HEK293 (cell line): ENCODE measurements around the gene ALOX12B.
A peak's percentile ranks its signal among the peaks of the same experiment; 100 is the strongest.

Source experiments
- AEBP2 ChIP-seq: fragments of 450-650 bp; formaldehyde crosslinking; IDR thresholded peaks from 2 replicates; pipeline ENCODE4 v1.5.1; 2016; ENCODE audit warnings: missing biosample characterization, missing genetic modification characterization, borderline replicate concordance
- BCL6B ChIP-seq: fragments of 450-650 bp; formaldehyde crosslinking; IDR thresholded peaks from 2 replicates; pipeline ENCODE4 v1.5.1; 2017; ENCODE audit warnings: missing biosample characterization, missing genetic modification characterization
- EGR2 ChIP-seq: fragments of 450-650 bp; formaldehyde crosslinking; IDR thresholded peaks from 2 replicates; pipeline ENCODE4 v1.5.1; 2016; ENCODE audit warnings: low read depth, missing biosample characterization, missing genetic modification characterization
- KLF10 ChIP-seq: fragments of 450-650 bp; IDR thresholded peaks from 2 replicates; pipeline ENCODE4 v1.5.1; 2018; ENCODE audit warnings: missing biosample characterization, mild to moderate bottlenecking, missing genetic modification characterization
- KLF16 ChIP-seq: fragments of 450-650 bp; formaldehyde crosslinking; IDR thresholded peaks from 2 replicates; pipeline ENCODE4 v1.5.1; 2017; ENCODE audit warnings: missing biosample characterization, missing genetic modification characterization
- PATZ1 ChIP-seq: fragments of 450-650 bp; formaldehyde crosslinking; IDR thresholded peaks from 2 replicates; pipeline ENCODE4 v1.5.1; 2016; ENCODE audit warnings: missing biosample characterization, missing genetic modification characterization
- PRDM1 ChIP-seq: fragments of 450-650 bp; formaldehyde crosslinking; IDR thresholded peaks from 2 replicates; pipeline ENCODE4; 2016; ENCODE audit warnings: missing biosample characterization, missing genetic modification characterization
- RBAK ChIP-seq: fragments of 450-650 bp; formaldehyde crosslinking; IDR thresholded peaks from 2 replicates; pipeline ENCODE4 v1.5.1; 2016; ENCODE audit warnings: missing biosample characterization, missing genetic modification characterization
- TCF7L2 ChIP-seq: IDR thresholded peaks from 2 replicates; pipeline ENCODE4 v1.6.1; 2011; ENCODE audit warnings: low read depth, mild to moderate bottlenecking, inconsistent platforms, low read length, moderate library complexity, borderline replicate concordance
- YY1 ChIP-seq: fragments of 450-650 bp; formaldehyde crosslinking; IDR thresholded peaks from 2 replicates; pipeline ENCODE4 v1.5.1; 2018; ENCODE audit warnings: missing biosample characterization, missing genetic modification characterization
- YY2 ChIP-seq: fragments of 450-650 bp; formaldehyde crosslinking; IDR thresholded peaks from 2 replicates; pipeline ENCODE4 v1.5.1; 2016; ENCODE audit warnings: missing biosample characterization, missing genetic modification characterization
- ZFHX2 ChIP-seq: fragments of 450-650 bp; formaldehyde crosslinking; conservative IDR thresholded peaks from 2 replicates; pipeline ENCODE4 v1.5.1; 2016; ENCODE audit warnings: missing biosample characterization, missing genetic modification characterization
- ZNF114 ChIP-seq: fragments of 450-650 bp; formaldehyde crosslinking; IDR thresholded peaks from 2 replicates; pipeline ENCODE4 v1.5.0; 2017; ENCODE audit warnings: missing biosample characterization, missing genetic modification characterization
- ZNF133 ChIP-seq: fragments of 450-650 bp; formaldehyde crosslinking; IDR thresholded peaks from 2 replicates; pipeline ENCODE4 v1.5.1; 2016; ENCODE audit warnings: missing biosample characterization, missing genetic modification characterization
- ZNF140 ChIP-seq: fragments of 450-650 bp; formaldehyde crosslinking; IDR thresholded peaks from 2 replicates; pipeline ENCODE4 v1.5.1; 2016; ENCODE audit warnings: missing biosample characterization, missing genetic modification characterization
- ZNF248 ChIP-seq: fragments of 450-650 bp; formaldehyde crosslinking; IDR thresholded peaks from 2 replicates; pipeline ENCODE4 v1.5.1; 2017; ENCODE audit warnings: missing biosample characterization, missing genetic modification characterization
- ZNF37A ChIP-seq: fragments of 450-650 bp; IDR thresholded peaks from 2 replicates; pipeline ENCODE4 v1.5.1; 2018; ENCODE audit warnings: missing biosample characterization, missing genetic modification characterization
- ZNF488 ChIP-seq: fragments of 450-650 bp; formaldehyde crosslinking; IDR thresholded peaks from 2 replicates; pipeline ENCODE4 v1.5.1; 2016; ENCODE audit warnings: missing biosample characterization, missing genetic modification characterization
- ZNF501 ChIP-seq: fragments of 450-650 bp; formaldehyde crosslinking; IDR thresholded peaks from 2 replicates; pipeline ENCODE4 v1.5.1; 2016; ENCODE audit warnings: missing biosample characterization, missing genetic modification characterization
- ZNF558 ChIP-seq: fragments of 450-650 bp; formaldehyde crosslinking; IDR thresholded peaks from 2 replicates; pipeline ENCODE4 v1.5.1; 2016; ENCODE audit warnings: missing biosample characterization, missing genetic modification characterization
- ZNF560 ChIP-seq: fragments of 450-650 bp; formaldehyde crosslinking; IDR thresholded peaks from 2 replicates; pipeline ENCODE4 v1.5.1; 2017; ENCODE audit warnings: missing biosample characterization, missing genetic modification characterization, borderline replicate concordance
- ZNF571 ChIP-seq: fragments of 450-650 bp; formaldehyde crosslinking; IDR thresholded peaks from 2 replicates; pipeline ENCODE4 v1.5.0; 2017; ENCODE audit warnings: missing biosample characterization, missing genetic modification characterization
- ZNF658 ChIP-seq: fragments of 450-650 bp; formaldehyde crosslinking; IDR thresholded peaks from 2 replicates; pipeline ENCODE4; 2016; ENCODE audit warnings: missing biosample characterization, missing genetic modification characterization
- ZNF777 ChIP-seq: fragments of 450-650 bp; formaldehyde crosslinking; IDR thresholded peaks from 2 replicates; pipeline ENCODE4 v1.5.1; 2017; ENCODE audit warnings: missing biosample characterization, missing genetic modification characterization, borderline replicate concordance
- ZSCAN18 ChIP-seq: fragments of 450-650 bp; formaldehyde crosslinking; IDR thresholded peaks from 2 replicates; pipeline ENCODE4 v1.5.1; 2016; ENCODE audit warnings: missing biosample characterization, missing genetic modification characterization
- ZSCAN23 ChIP-seq: fragments of 450-650 bp; formaldehyde crosslinking; IDR thresholded peaks from 2 replicates; pipeline ENCODE4 v1.5.1; 2016; ENCODE audit warnings: missing biosample characterization, missing genetic modification characterization
- ZSCAN30 ChIP-seq: fragments of 450-650 bp; IDR thresholded peaks from 2 replicates; pipeline ENCODE4 v1.5.1; 2018; ENCODE audit warnings: missing biosample characterization, mild to moderate bottlenecking, missing genetic modification characterization, moderate library complexity
- TF ChIP-seq, protein P1 (sequence below): fragments of 450-650 bp; formaldehyde crosslinking; IDR thresholded peaks from 2 replicates; pipeline ENCODE4 v1.5.1; 2016; ENCODE audit warnings: missing biosample characterization, missing genetic modification characterization
- TF ChIP-seq, protein P2 (sequence below): fragments of 450-650 bp; formaldehyde crosslinking; IDR thresholded peaks from 2 replicates; pipeline ENCODE4; 2016; ENCODE audit warnings: missing biosample characterization, missing genetic modification characterization
- TF ChIP-seq, protein P3 (sequence below): fragments of 450-650 bp; formaldehyde crosslinking; IDR thresholded peaks from 2 replicates; pipeline ENCODE4 v1.5.1; 2016; ENCODE audit warnings: missing biosample characterization, missing genetic modification characterization

ALOX12B gene

GRCh38 chr17:8121681-8122421, 34.3 kb upstream of the ALOX12B start (continued):
- TF ChIP-seq, protein P1, sequence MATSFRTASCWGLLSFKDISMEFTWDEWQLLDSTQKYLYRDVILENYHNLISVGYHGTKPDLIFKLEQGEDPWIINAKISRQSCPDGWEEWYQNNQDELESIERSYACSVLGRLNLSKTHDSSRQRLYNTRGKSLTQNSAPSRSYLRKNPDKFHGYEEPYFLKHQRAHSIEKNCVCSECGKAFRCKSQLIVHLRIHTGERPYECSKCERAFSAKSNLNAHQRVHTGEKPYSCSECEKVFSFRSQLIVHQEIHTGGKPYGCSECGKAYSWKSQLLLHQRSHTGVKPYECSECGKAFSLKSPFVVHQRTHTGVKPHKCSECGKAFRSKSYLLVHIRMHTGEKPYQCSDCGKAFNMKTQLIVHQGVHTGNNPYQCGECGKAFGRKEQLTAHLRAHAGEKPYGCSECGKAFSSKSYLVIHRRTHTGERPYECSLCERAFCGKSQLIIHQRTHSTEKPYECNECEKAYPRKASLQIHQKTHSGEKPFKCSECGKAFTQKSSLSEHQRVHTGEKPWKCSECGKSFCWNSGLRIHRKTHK (tag by site-specific recombination), result no peak
- TF ChIP-seq RBAK (no peak), ZNF37A (tag by site-specific recombination) (no peak), TCF7L2 (no peak), YY1 (tag by site-specific recombination) (0 out of 2 replicates have a peak, but pooled peaks have one; percentile 24), ZFHX2 (peak; percentile 75), ZNF133 (no peak), BCL6B (tag by site-specific recombination) (no peak), ZNF488 (tag by site-specific recombination) (no peak), ZNF114 (tag by site-specific recombination) (no peak), ZNF560 (tag by site-specific recombination) (no peak), ZNF658 (tag by site-specific recombination) (no peak), ZSCAN18 (tag by site-specific recombination) (no peak), ZNF140 (no peak), ZNF571 (tag by site-specific recombination) (no peak), PATZ1 (tag by site-specific recombination) (no peak), KLF16 (tag by site-specific recombination) (peak; percentile 91), EGR2 (tag by site-specific recombination) (peak; percentile 56; the same call in 1 of the 2 replicates), PRDM1 (tag by site-specific recombination) (no peak), ZSCAN30 (tag by site-specific recombination) (peak; percentile 41; the same call in 1 of the 2 replicates), KLF10 (tag by site-specific recombination) (peak; percentile 99), ZNF501 (tag by site-specific recombination) (peak; percentile 20; the same call in 1 of the 2 replicates), ZNF558 (tag by site-specific recombination) (no peak), AEBP2 (no peak), YY2 (tag by site-specific recombination) (no peak), ZNF248 (tag by site-specific recombination) (no peak), ZSCAN23 (no peak), ZNF777 (tag by site-specific recombination) (no peak)
- TF ChIP-seq, protein P2, sequence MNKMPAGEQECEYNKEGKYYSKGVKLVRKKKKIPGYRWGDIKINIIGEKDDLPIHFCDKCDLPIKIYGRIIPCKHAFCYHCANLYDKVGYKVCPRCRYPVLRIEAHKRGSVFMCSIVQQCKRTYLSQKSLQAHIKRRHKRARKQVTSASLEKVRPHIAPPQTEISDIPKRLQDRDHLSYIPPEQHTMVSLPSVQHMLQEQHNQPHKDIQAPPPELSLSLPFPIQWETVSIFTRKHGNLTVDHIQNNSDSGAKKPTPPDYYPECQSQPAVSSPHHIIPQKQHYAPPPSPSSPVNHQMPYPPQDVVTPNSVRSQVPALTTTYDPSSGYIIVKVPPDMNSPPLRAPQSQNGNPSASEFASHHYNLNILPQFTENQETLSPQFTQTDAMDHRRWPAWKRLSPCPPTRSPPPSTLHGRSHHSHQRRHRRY (tag by site-specific recombination), result no peak
- TF ChIP-seq, protein P3, sequence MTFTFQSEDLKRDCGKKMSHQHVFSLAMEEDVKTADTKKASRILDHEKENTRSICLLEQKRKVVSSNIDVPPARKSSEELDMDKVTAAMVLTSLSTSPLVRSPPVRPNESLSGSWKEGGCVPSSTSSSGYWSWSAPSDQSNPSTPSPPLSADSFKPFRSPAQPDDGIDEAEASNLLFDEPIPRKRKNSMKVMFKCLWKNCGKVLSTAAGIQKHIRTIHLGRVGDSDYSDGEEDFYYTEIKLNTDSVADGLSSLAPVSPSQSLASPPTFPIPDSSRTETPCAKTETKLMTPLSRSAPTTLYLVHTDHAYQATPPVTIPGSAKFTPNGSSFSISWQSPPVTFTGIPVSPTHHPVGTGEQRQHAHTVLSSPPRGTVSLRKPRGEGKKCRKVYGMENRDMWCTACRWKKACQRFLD (tag by site-specific recombination), result no peak
